DND-41 (cell line): ENCODE data around the gene GTF2F2.

Experiments
- CTCF ChIP-seq: IDR thresholded peaks from 2 replicates; pipeline ENCODE4 v1.5.1; 2012; ENCODE audit warnings: borderline replicate concordance, low read length, moderate library complexity, mild to moderate bottlenecking; ENCODE audit not compliant: poor library complexity, severe bottlenecking; ENCODE audit errors: extremely low read depth
- EZH2 ChIP-seq: IDR thresholded peaks from 3 replicates; pipeline ENCODE4 v1.6.1; 2012; ENCODE audit warnings: borderline replicate concordance, low read depth, mild to moderate bottlenecking, moderate library complexity, low read length, inconsistent platforms; ENCODE audit not compliant: severe bottlenecking

- TF ChIP-seq CTCF (no peak), EZH2 (no peak)
Measured at GRCh38 chr13:45238945-45239795, 118.9 kb downstream of the GTF2F2 start.
